OCI-LY1 (cell line): ENCODE results near the gene PMVK.

Source experiments
- CTCF ChIP-seq: fragments of 200-600 bp; sonication (generic), shearing (Covaris generic); IDR thresholded peaks from 2 replicates; pipeline ENCODE4 v1.5.1; 2017; ENCODE audit warnings: mild to moderate bottlenecking, antibody characterized with exemption, low read length, moderate library complexity, mixed read lengths
- EZH2 ChIP-seq: fragments of 200-600 bp; sonication (generic), shearing (Covaris generic); IDR thresholded peaks from 2 replicates; pipeline ENCODE4 v1.8.0; 2017; ENCODE audit warnings: borderline replicate concordance, mixed run types, mild to moderate bottlenecking, antibody characterized with exemption, low read length, moderate library complexity, mixed read lengths

- TF ChIP-seq CTCF (no peak), EZH2 (no peak)
Measured at GRCh38 chr1:154923695-154924094, 12.8 kb downstream of the PMVK start.
